ENCODE results near the gene FAIM2.
"Not testable (repeated sequence)": the region's sequence is repeated elsewhere in the genome, so short reads cannot be mapped to it uniquely, and the experiment has no call there.

FAIM2 gene

GRCh38 chr12:49881415-49882247 is 22.1 kb downstream of the FAIM2 start:
- DNase-seq (ENCODE audit: low read depth in 2 of 3, low spot score in 2 of 3), result no peak

- no peak for DNase-seq (ENCODE audit: low read depth in 2 of 3, low spot score in 2 of 3)
Observed at GRCh38 chr12:49880756-49881414, 22.8 kb downstream of the FAIM2 start.

GRCh38 chr12:49879065-49879464 is 24.6 kb downstream of the FAIM2 start:
- DNase-seq (ENCODE audit: low read depth in 2 of 3, low spot score in 2 of 3), result not testable (repeated sequence)

GRCh38 chr12:49878021-49878420 is 25.7 kb downstream of the FAIM2 start:
- no peak for DNase-seq (ENCODE audit: low read depth in 2 of 3, low spot score in 2 of 3)

GRCh38 chr12:49877066-49877465 is 26.6 kb downstream of the FAIM2 start:
- no peak for DNase-seq (ENCODE audit: low read depth in 2 of 3, low spot score in 2 of 3)

- no peak for DNase-seq (ENCODE audit: low read depth in 2 of 3, low spot score in 2 of 3)
Observed at GRCh38 chr12:49876070-49876469, 27.6 kb downstream of the FAIM2 start.

- no peak for DNase-seq (ENCODE audit: low read depth in 2 of 3, low spot score in 2 of 3)
Observed at GRCh38 chr12:49875115-49875720, 28.5 kb downstream of the FAIM2 start.

- no peak for DNase-seq (ENCODE audit: low read depth in 2 of 3, low spot score in 2 of 3)
Observed at GRCh38 chr12:49874142-49874897, 29.4 kb downstream of the FAIM2 start.

GRCh38 chr12:49873361-49873934 is 30.3 kb downstream of the FAIM2 start:
- DNase-seq (ENCODE audit: low read depth in 2 of 3, low spot score in 2 of 3), result no peak

- no peak for DNase-seq (ENCODE audit: low read depth in 2 of 3, low spot score in 2 of 3)
Observed at GRCh38 chr12:49872781-49873181, 30.9 kb downstream of the FAIM2 start.

GRCh38 chr12:49872381-49872780 is 31.3 kb downstream of the FAIM2 start:
- DNase-seq (ENCODE audit: low read depth in 2 of 3, low spot score in 2 of 3), result no peak

GRCh38 chr12:49871811-49872251 is 31.9 kb downstream of the FAIM2 start:
- not testable (repeated sequence) for DNase-seq (ENCODE audit: low read depth in 2 of 3, low spot score in 2 of 3)

GRCh38 chr12:49871263-49871561 is 32.5 kb downstream of the FAIM2 start:
- DNase-seq (ENCODE audit: low read depth in 2 of 3, low spot score in 2 of 3), result no peak

- DNase-seq (ENCODE audit: low read depth in 2 of 3, low spot score in 2 of 3), result no peak
Observed at GRCh38 chr12:49870501-49871262, 33.0 kb downstream of the FAIM2 start.

- DNase-seq (ENCODE audit: low read depth in 2 of 3, low spot score in 2 of 3), result no peak
Observed at GRCh38 chr12:49869816-49870500, 33.7 kb downstream of the FAIM2 start.

GRCh38 chr12:49868952-49869815 is 34.5 kb downstream of the FAIM2 start:
- DNase-seq (ENCODE audit: low read depth in 2 of 3, low spot score in 2 of 3), result no peak

GRCh38 chr12:49868449-49868848 is 35.3 kb downstream of the FAIM2 start:
- no peak for DNase-seq (ENCODE audit: low read depth in 2 of 3, low spot score in 2 of 3)

GRCh38 chr12:49867570-49868341 is 35.9 kb downstream of the FAIM2 start:
- DNase-seq (ENCODE audit: low read depth in 2 of 3, low spot score in 2 of 3), result no peak

All from activated CD8-positive, alpha-beta memory T cell treated with anti-CD3 and anti-CD28 coated beads for 48 hours (primary cell).